Mesodermal cell (in vitro differentiated cells): ENCODE data around the gene NT5C3B.

Experiments used
- H3K27ac ChIP-seq: 2 replicates; pipeline ENCODE4 v1.7.0; 2013; ENCODE audit warnings: mild to moderate bottlenecking, low read depth, low read length, moderate library complexity; ENCODE audit not compliant: severe bottlenecking
- H3K36me3 ChIP-seq: 2 replicates; pipeline ENCODE4 v1.7.1; 2013; ENCODE audit warnings: mild to moderate bottlenecking, low read length, moderate library complexity; ENCODE audit not compliant: control insufficient read depth, insufficient read depth
- H3K4me1 ChIP-seq: one replicate; pipeline ENCODE4 v1.7.1; 2013; ENCODE audit warnings: mild to moderate bottlenecking, low read length; ENCODE audit not compliant: insufficient read depth, control insufficient read depth, poor library complexity, severe bottlenecking
- H3K4me3 ChIP-seq: 2 replicates; pipeline ENCODE4 v1.7.0; 2013; ENCODE audit warnings: low read length, control low read depth, mild to moderate bottlenecking; ENCODE audit not compliant: insufficient read depth, poor library complexity, severe bottlenecking; ENCODE audit errors: extremely low read depth
- H3K9me3 ChIP-seq: 2 replicates; pipeline ENCODE4 v1.7.1; 2013; ENCODE audit warnings: mild to moderate bottlenecking, low read length, moderate library complexity; ENCODE audit not compliant: control insufficient read depth
- WGBS, 2 experiments: methylation state at CpG; one replicate each; pipeline ENCODE4 v1.1.5; 2013; ENCODE audit warnings: missing lambda C conversion rate in 2 of 2; ENCODE audit not compliant: insufficient coverage in 2 of 2; 5-methylcytosine and 5-hydroxymethylcytosine counted together

Gene NT5C3B

DNA sequence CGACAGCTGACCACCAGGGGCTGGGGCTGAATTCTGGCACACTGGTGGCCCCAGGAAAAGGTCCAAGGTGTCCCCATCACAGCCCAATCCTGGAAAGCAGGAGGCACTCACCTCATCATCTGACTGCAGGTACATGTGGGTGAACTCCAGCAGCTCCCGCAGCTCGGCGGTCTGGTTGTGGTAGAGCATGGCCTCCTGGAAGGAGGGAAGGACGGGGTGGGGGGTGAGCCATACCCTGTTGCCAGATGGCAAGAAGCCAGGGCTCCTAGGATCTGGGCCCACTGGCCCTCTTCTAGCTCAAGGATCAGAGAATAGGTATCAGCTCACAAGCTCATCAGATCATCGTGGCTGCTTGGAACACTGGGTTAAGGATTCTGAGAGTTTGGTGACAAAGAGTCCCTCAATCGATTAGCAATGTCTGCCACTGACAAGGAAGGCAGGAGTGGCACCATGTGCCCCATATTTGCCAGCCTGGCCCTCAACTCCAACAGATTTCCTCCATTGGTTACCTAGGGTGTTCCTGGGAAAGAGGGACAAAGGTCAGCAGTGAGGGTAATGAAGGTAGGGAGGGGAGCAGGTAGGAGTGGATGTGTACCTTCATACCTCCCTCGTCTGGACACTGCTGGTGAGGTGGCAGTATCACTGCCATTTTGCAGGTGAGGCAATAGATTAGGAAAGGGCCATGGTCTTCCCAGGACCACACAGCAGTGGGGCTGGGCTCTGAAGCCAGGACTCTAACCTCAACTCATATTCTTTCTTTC is 29.2 kb downstream of the NT5C3B start:
- Histone ChIP-seq H3K27ac (no peak overlapping the region), H3K36me3 (peaks cover 43% of the 10 kb centered on the region), H3K9me3 (no peaks in the 10 kb centered on the region), H3K4me3 (no peak overlapping the region), H3K4me1 (no peaks in the 10 kb centered on the region)
- 88 to 94% methylated on average over 7 to 8 of the region's 8 CpGs for WGBS, 2 experiments

DNA sequence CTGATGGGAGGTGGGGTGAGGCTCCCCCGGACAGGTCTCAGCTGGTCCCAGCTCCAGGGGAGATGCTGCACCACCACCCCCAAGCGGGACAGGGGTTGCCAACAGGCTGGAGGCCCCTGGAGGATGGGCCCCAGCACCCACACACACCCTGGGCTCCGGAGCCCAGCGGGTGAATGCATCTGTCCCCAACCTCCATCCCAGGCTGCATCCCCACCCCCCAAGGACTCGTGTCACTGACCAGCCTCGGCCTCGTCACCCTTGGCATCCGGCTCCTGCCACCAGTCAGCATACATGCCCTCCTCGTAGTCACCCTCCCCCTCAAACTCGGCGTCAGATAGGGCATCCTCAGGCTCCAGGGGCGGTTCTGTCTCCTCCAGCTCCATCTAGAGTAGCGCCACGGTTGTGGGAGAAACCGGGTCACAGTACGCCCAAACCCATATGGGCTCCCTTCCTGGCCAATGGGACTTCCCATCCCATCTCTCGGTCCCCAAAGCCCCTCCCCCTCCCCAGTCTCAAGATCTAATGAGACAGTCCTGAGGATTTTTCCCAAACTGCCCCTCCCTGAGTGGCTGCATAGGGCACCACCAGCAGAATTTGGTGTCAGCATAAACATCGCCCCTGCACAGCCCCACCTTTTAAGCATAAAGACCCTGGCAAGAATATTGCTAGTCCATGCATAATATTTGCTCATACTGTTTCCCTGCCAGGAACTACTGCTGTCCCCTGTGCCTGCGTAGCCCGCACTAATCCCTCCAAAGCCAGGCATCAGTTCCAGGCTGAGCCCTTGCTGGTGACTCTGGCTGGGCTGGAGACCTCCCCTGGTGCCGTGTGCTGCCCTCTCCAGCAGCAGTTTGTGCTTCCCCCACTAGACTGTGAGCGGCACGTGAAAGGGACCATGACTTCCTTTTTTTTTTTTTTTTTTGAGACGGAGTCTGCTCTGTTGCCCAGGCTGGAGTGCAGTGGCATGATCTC is 32.7 kb downstream of the NT5C3B start:
- Histone ChIP-seq H3K9me3 (no peaks in the 10 kb centered on the region), H3K27ac (no peak overlapping the region), H3K4me3 (no peak overlapping the region), H3K36me3 (peaks cover 24% of the 10 kb centered on the region), H3K4me1 (peaks cover 11% of the 10 kb centered on the region)
- WGBS, 2 experiments: 84 to 87% methylated on average over 20 to 22 of the region's 24 CpGs

DNA sequence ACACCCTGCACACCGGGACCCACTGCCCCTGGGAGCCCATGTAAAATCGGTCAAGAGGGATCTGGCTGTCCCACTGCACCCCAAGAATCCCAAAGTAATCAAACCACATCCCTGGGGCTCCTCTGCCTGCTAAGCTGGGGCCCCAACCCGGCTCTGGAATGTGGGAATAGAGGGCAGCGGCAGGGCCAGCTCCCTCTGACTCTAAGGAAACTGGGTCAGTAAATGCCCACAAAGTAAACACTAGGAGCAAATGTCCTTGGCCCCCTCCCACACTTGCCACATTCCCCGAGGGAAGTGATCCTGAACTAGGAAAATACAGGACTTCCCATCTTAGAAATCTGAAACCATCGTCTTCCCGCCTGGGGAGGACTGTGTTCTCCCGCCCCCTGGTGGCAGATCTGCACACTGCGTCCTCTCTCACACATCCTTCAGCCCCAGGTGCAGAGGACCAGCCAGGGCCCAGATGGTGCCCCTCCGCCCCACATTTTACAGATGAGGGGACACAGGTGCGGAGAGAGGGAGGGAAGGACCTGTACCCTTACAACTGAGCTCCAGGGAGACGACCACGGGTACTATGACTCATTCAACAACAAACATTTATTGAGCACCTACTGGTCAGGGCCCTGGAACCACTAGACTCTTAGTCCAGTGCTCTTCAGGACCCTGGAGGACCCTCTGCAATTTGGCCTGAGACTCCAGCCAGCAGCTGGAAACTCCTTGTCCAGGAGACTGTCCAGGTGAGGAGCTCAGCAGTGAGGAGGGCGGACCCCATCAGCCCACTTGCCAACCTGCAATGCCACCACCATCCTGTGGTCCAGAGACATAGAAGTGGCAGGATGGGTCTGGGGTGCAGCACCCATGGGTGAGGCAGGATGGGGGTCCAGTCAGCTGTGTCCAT is 34.4 kb downstream of the NT5C3B start:
- Histone ChIP-seq H3K4me3 (no peak overlapping the region), H3K36me3 (peaks cover 21% of the 10 kb centered on the region), H3K4me1 (peaks cover 11% of the 10 kb centered on the region), H3K27ac (peak overlapping the region; percentile 59), H3K9me3 (no peaks in the 10 kb centered on the region)
- WGBS, 2 experiments: 24% methylated on average over 8 to 10 of the region's 14 CpGs

- peaks cover 11% of the 10 kb centered on the region for H3K4me1 ChIP-seq
- H3K27ac ChIP-seq: peak overlapping the region; percentile 59
- peaks cover 14% of the 10 kb centered on the region for H3K36me3 ChIP-seq
- H3K9me3 ChIP-seq: no peaks in the 10 kb centered on the region
- no peak overlapping the region for H3K4me3 ChIP-seq
- 46 to 51% methylated on average over 5 to 15 of the region's 18 CpGs for WGBS, 2 experiments
Measured at GRCh38 chr17:41800601-41801373, 35.2 kb downstream of the NT5C3B start.

GRCh38 chr17:41799366-41799765 is 36.7 kb downstream of the NT5C3B start:
- no peaks in the 10 kb centered on the region for H3K9me3 ChIP-seq
- peaks cover 7% of the 10 kb centered on the region for H3K36me3 ChIP-seq
- H3K4me1 ChIP-seq: peaks cover 21% of the 10 kb centered on the region
- WGBS, 2 experiments: 91 to 94% methylated on average over 4 to 7 of the region's 8 CpGs
- H3K4me3 ChIP-seq: no peak overlapping the region
- H3K27ac ChIP-seq: no peak overlapping the region

DNA sequence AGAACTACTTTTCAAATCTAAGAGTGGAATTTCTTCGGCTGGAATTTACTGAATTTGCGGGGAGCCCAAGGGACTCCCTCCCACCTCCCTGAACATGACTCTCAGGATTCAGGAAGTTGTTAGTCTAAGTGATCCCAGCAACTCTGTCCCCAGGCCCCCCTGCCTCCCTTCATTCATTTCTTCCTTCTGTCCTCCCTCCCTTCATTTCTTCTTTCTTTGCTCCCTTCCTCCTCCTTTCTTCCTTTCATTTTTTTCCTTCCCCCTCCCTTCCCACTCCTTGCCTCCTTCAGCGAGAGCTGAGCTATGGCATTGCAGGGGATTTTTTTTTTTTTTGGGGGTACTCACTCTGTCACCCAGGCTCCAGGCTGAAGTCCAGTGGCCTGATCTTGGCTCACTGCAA is 38.7 kb downstream of the NT5C3B start:
- H3K4me1 ChIP-seq: peaks cover 34% of the 10 kb centered on the region
- no peak overlapping the region for H3K27ac ChIP-seq
- no peak overlapping the region for H3K4me3 ChIP-seq
- WGBS, 2 experiments: 94 to 100% methylated on average over 2 of the region's 3 CpGs
- no peaks in the 10 kb centered on the region for H3K9me3 ChIP-seq
- H3K36me3 ChIP-seq: peaks cover under 1% of the 10 kb centered on the region

- 94 to 96% methylated on average over 7 to 8 of the region's 10 CpGs for WGBS, 2 experiments
Measured at GRCh38 chr17:41796121-41796895, 39.7 kb downstream of the NT5C3B start.

GRCh38 chr17:41794540-41794975 is 41.5 kb downstream of the NT5C3B start:
- H3K4me1 ChIP-seq: peaks cover 29% of the 10 kb centered on the region
- peak overlapping the region; percentile 98 for H3K27ac ChIP-seq
- H3K4me3 ChIP-seq: no peak overlapping the region
- no peaks in the 10 kb centered on the region for H3K9me3 ChIP-seq
- no peaks in the 10 kb centered on the region for H3K36me3 ChIP-seq
- 85 to 92% methylated on average over 5 of the region's 5 CpGs for WGBS, 2 experiments

More at GRCh38 chr17:41796121-41796895, 39.7 kb downstream of the NT5C3B start:
- peaks cover 38% of the 10 kb centered on the region for H3K4me1 ChIP-seq
- H3K9me3 ChIP-seq: no peaks in the 10 kb centered on the region
- no peaks in the 10 kb centered on the region for H3K36me3 ChIP-seq
- no peak overlapping the region for H3K4me3 ChIP-seq
- no peak overlapping the region for H3K27ac ChIP-seq

DNA sequence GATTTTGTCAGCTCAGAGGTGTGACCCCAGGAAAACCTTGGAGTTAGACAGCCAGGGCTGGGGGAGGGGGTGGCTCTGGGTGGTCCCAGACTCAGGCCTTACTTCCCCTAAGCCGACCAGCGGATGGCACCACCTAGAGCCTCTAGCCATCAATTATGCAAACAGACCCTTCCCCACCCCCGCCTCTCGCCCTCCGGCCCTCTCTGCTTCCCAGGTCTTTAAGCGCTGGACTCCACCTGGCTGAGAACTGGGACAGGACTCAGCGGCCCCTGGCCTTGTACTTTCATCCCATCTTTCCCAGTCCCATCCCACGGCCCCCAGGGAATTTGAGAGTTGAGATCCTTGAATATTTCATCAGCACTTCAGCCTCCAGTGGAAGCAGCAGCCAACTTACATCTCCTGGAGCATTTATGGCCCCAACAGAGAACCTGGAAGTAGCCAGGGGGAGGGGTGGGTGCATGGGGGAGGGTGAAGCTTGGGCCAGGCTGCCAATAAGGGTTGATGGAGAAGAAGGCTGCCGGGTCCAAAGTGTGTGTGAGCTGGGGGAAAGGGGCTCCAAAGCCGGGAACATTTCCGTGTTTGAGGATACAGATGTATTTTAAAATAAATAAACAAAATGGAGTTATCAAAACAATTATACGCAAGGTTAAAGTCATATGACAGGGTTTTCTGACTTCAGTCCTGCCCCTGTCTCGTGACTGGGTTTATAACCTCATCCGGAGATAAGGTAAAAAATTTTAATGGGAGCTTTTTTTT is 42.1 kb downstream of the NT5C3B start:
- Histone ChIP-seq H3K4me3 (peak overlapping the region; percentile 21), H3K4me1 (peaks cover 29% of the 10 kb centered on the region), H3K36me3 (no peaks in the 10 kb centered on the region), H3K9me3 (no peaks in the 10 kb centered on the region), H3K27ac (peak overlapping the region; percentile 98)
- 0 to 8% methylated on average over 4 to 7 of the region's 14 CpGs for WGBS, 2 experiments
